K562 (cell line): Measurements from ENCODE around the gene MCC. TPM values are rescaled to one million over a fixed set of nuclear protein-coding genes. Genes with fewer than 3 reads are reported as not detected.

Experiments used
- BCOR ChIP-seq: fragments of 450-650 bp; IDR thresholded peaks from 2 replicates; pipeline ENCODE4 v1.6.1; 2016
- CBFB ChIP-seq: sonication (generic); formaldehyde crosslinking; IDR thresholded peaks from 2 replicates; pipeline ENCODE4 v1.4.0; 2020; ENCODE audit warnings: mild to moderate bottlenecking, missing genetic modification reagents
- CHD1 ChIP-seq: fragments of 200-600 bp; sonication (generic); IDR thresholded peaks from one replicate; pipeline ENCODE4 v1.6.1; 2012; ENCODE audit warnings: mild to moderate bottlenecking, moderate library complexity, low read length, inconsistent platforms
- COPS2 ChIP-seq: fragments of 450-650 bp; conservative IDR thresholded peaks from 2 replicates; pipeline ENCODE4 v1.6.1; 2016; ENCODE audit warnings: mild to moderate bottlenecking, moderate library complexity
- EP300 ChIP-seq: IDR thresholded peaks from 2 replicates; pipeline ENCODE4 v1.6.1; 2012; ENCODE audit warnings: low read length, improper control_type of control experiment
- ESRRB ChIP-seq: fragments of 250-450 bp; sonication (Bioruptor Pico); IDR thresholded peaks from 2 replicates; pipeline ENCODE4 v1.5.0; 2020; ENCODE audit warnings: mild to moderate bottlenecking, moderate library complexity, borderline replicate concordance
- FOS ChIP-seq: IDR thresholded peaks from 3 replicates; pipeline ENCODE4 v1.6.1; 2011; ENCODE audit not compliant: insufficient read length; ENCODE audit errors: extremely low read depth
- GABPA ChIP-seq: fragments of 200-800 bp; sonication (Bioruptor generic); conservative IDR thresholded peaks from 2 replicates; pipeline ENCODE4 v1.6.1; 2016; ENCODE audit warnings: low read depth, missing genetic modification characterization, missing compliant biosample characterization
- IRF2 ChIP-seq: sonication (generic); formaldehyde crosslinking; IDR thresholded peaks from 2 replicates; pipeline ENCODE4 v1.8.1; 2022; ENCODE audit warnings: mild to moderate bottlenecking, missing genetic modification reagents
- KDM1A ChIP-seq, 2 experiments: fragments of 450-650 bp; IDR thresholded peaks; 2 replicates each; pipeline ENCODE4 v1.6.1; 2016; ENCODE audit warnings: mild to moderate bottlenecking in 2 of 2
- KDM2B ChIP-seq: fragments of 250-450 bp; sonication (Bioruptor Pico); IDR thresholded peaks from 2 replicates; pipeline ENCODE4 v1.8.0; 2021; ENCODE audit warnings: mild to moderate bottlenecking, moderate library complexity
- MCM7 ChIP-seq, 2 experiments: fragments of 450-650 bp; IDR thresholded peaks; 2 replicates each; pipeline ENCODE4 v1.6.1; 2016 to 2018
- NUFIP1 ChIP-seq: fragments of 450-650 bp; IDR thresholded peaks from 2 replicates; pipeline ENCODE4 v1.6.1; 2018; ENCODE audit not compliant: partially characterized antibody
- PBX2 ChIP-seq, 2 experiments: IDR thresholded peaks in 1 of 2; conservative IDR thresholded peaks in 1 of 2; 2 replicates each; pipeline ENCODE4 v1.6.1; 2016; ENCODE audit warnings: low read depth in 2 of 2, mild to moderate bottlenecking in 1 of 2, missing compliant biosample characterization in 1 of 2, missing genetic modification characterization in 1 of 2, moderate library complexity in 1 of 2
- POLR2G ChIP-seq: fragments of 200-400 bp; formaldehyde crosslinking; IDR thresholded peaks from 2 replicates; pipeline ENCODE4 v1.6.1; 2017; ENCODE audit warnings: low read depth, mild to moderate bottlenecking, antibody characterized with exemption, low read length, moderate library complexity
- PRDM10 ChIP-seq: fragments of 450-650 bp; IDR thresholded peaks from 2 replicates; pipeline ENCODE4 v1.6.1; 2018; ENCODE audit not compliant: partially characterized antibody
- RCOR1 ChIP-seq, 2 experiments: IDR thresholded peaks; 2 replicates each; pipeline ENCODE4 v1.6.1; 2012; ENCODE audit warnings: low read depth in 2 of 2, low read length in 2 of 2, borderline replicate concordance in 1 of 2, improper control_type of control experiment in 1 of 2
- TAL1 ChIP-seq: fragments of 450-650 bp; IDR thresholded peaks from 2 replicates; pipeline ENCODE4 v1.6.1; 2016; ENCODE audit warnings: mild to moderate bottlenecking
- TEAD4 ChIP-seq, 2 experiments: sonication (generic) in 1 of 2; formaldehyde crosslinking in 1 of 2; IDR thresholded peaks; 2 replicates each; pipeline versions ENCODE4 v1.6.1 to v1.8.0; 2012 to 2022; ENCODE audit warnings: borderline replicate concordance in 1 of 2, inconsistent platforms in 1 of 2, low read length in 1 of 2, mild to moderate bottlenecking in 1 of 2, missing genetic modification reagents in 1 of 2
- XRCC4 ChIP-seq: IDR thresholded peaks from one replicate; pipeline ENCODE4 v1.6.1; 2011; ENCODE audit not compliant: insufficient read depth, insufficient read length; ENCODE audit errors: extremely low read depth
- YBX1 ChIP-seq: fragments of 450-650 bp; IDR thresholded peaks from 2 replicates; pipeline ENCODE4 v1.7.1; 2016; ENCODE audit warnings: mild to moderate bottlenecking
- ZNF212 ChIP-seq: fragments of 450-650 bp; formaldehyde crosslinking; IDR thresholded peaks from 2 replicates; pipeline ENCODE4 v1.4.0; 2020; ENCODE audit warnings: mild to moderate bottlenecking
- ZNF3 ChIP-seq: fragments of 250-450 bp; sonication (Bioruptor Pico); IDR thresholded peaks from 2 replicates; pipeline ENCODE4 v1.5.0; 2021; ENCODE audit warnings: mild to moderate bottlenecking, moderate library complexity
- ZNF76 ChIP-seq: fragments of 250-450 bp; sonication (Bioruptor Pico); IDR thresholded peaks from 2 replicates; pipeline ENCODE4 v1.4.0; 2020; ENCODE audit warnings: mild to moderate bottlenecking, moderate library complexity, borderline replicate concordance
- polyA plus RNA-seq, 8 experiments: library from polyadenylated mRNA; depleted of rRNA in 4 of 8; stranded (reverse) in 5 of 8; unstranded in 3 of 8; fragments of >200 nt; fragmentation: Nextera tagmentation in 2 of 8; fragmentation: Illumina TruSeq in 1 of 8; extraction: Ambion mirVana in 2 of 8; extraction: Trizol in 1 of 8; gene quantifications; 2 replicates each; pipeline versions ENCODE4 v1.2.1 to v1.2.3, GENCODE V29; 2011 to 2014; ENCODE audit warnings: inconsistent platforms in 1 of 8, missing spikeins in 1 of 8
- total RNA-seq, 7 experiments: library from RNA; depleted of rRNA in 6 of 7; stranded (reverse); fragments of >200 nt in 6 of 7; fragmentation: Illumina TruSeq in 2 of 7; extraction: Trizol in 2 of 7; gene quantifications; 2 replicates each; pipeline versions ENCODE4 v1.2.1 to v1.2.3, GENCODE V29; 2011 to 2021; ENCODE audit warnings: low replicate concordance in 1 of 7

Gene MCC
- total and polyA plus RNA-seq, 9 of the 15 experiments (the other 6 are each of a cell fraction or from before 2014, with no cell fraction given): 0.04 to 0.24 (median 0.06) TPM; not detected in 1

- TF ChIP-seq PRDM10: peak; percentile 53
- TF ChIP-seq POLR2G: no peak
- no peak for TF ChIP-seq NUFIP1
- TF ChIP-seq CBFB: no peak
- 0 out of 2 replicates have a peak, but pooled peaks have one; percentile 19 for TF ChIP-seq BCOR
- TF ChIP-seq TAL1: peak; percentile 87
- TF ChIP-seq MCM7 (IDR thresholded peaks at IDR 0.05): no peak
- no peak for TF ChIP-seq KDM2B
- TF ChIP-seq KDM1A (IDR thresholded peaks at IDR 0.05): peak; percentile 80 to 85
- TF ChIP-seq ZNF212 (CRISPR knock-in tag): no peak
- no peak for TF ChIP-seq YBX1
- no peak for TF ChIP-seq COPS2
- TF ChIP-seq ZNF76 (CRISPR knock-in tag): no peak
- TF ChIP-seq ESRRB (CRISPR knock-in tag): no peak
- TF ChIP-seq GABPA (tag): no peak
- TF ChIP-seq ZNF3: no peak
- TF ChIP-seq XRCC4: no peak
- no peak for TF ChIP-seq PBX2 (CRISPR knock-in tag; IDR thresholded peaks at IDR 0.05; ENCODE audit: low read depth)
- peak; percentile 75 for TF ChIP-seq PBX2 (tag; conservative IDR thresholded peaks at IDR 0.05; ENCODE audit: low read depth)
- no peak for TF ChIP-seq IRF2 (CRISPR knock-in tag)
- no peak for TF ChIP-seq CHD1
- 0 out of 4 replicates have a peak, but pooled peaks of 1 of the 2 experiments have one; percentile 45 for TF ChIP-seq RCOR1 (IDR thresholded peaks at IDR 0.05; ENCODE audit: borderline replicate concordance in 1 of 2, low read depth in 2 of 2, low read length in 2 of 2)
- peak; percentile 89 for TF ChIP-seq TEAD4 (IDR thresholded peaks at IDR 0.05; ENCODE audit: low read length)
- TF ChIP-seq TEAD4 (CRISPR knock-in tag; IDR thresholded peaks at IDR 0.05; ENCODE audit: borderline replicate concordance): no peak
- peak; percentile 67; the same call in 1 of the 2 replicates for TF ChIP-seq EP300
- no peak for TF ChIP-seq FOS
These were observed 14.0 kb downstream of the MCC start (continued) for GRCh38 chr5:113474100-113474728.
